Left renal pelvis (tissue), 4 donors: ENCODE data around the gene NOTUM. TPM values are rescaled to one million over a fixed set of nuclear protein-coding genes. Genes with fewer than 3 reads are reported as not detected.
"Not testable (repeated sequence)": the region's sequence is repeated elsewhere in the genome, so short reads cannot be mapped to it uniquely, and the experiment has no call there.

Source experiments
- DNase-seq, 4 donors: peaks; one replicate each; pipeline ENCODE4 v3.0.0-alpha.2; 2013; ENCODE audit warnings: low read depth in 4 of 4, low spot score in 3 of 4
- polyA plus RNA-seq, 4 donors: library from polyadenylated mRNA; unstranded; fragments of 120-200 nt; gene quantifications; one replicate each; pipeline ENCODE4 v1.2.1, GENCODE V29; 2013; ENCODE audit not compliant: insufficient read length in 4 of 4

Gene NOTUM
- polyA plus RNA-seq, 4 donors: 0.30 to 3.0 (median 2.4) TPM

DNA sequence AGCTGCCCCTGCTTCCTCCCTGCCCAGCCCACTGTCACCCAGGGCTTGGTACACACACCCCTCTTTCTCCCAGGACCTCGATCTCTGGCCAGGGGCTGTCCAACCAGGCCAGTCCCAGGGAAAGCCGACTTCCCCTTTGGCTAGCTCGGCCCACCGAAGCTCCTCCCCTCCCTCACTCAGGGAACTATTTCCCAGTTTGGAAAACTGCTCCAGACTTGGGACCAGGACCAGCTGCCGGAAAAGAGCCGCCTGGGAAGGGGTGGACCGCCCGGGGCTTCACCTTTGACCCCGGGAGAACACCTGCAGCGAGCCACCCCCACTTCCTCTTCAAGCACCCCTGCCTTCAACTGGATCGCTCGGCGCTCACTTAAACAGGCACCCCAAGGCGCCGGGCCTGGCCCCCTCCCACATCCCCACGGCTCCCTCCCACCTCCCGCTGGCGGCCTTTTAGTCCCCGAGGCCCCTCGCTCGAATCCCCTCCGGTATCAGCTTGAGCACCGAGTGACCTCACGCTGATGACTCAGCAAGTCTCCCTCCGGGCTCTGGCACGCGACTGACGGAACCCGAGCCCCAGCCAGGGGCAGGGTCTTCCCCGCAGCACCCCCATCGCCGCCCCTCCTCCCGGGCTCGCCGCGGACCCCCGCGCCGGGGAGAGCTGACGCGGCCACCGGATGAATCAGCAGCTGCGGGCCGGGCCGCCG is 34.4 kb downstream of the NOTUM start:
- DNase-seq: no peak

DNA sequence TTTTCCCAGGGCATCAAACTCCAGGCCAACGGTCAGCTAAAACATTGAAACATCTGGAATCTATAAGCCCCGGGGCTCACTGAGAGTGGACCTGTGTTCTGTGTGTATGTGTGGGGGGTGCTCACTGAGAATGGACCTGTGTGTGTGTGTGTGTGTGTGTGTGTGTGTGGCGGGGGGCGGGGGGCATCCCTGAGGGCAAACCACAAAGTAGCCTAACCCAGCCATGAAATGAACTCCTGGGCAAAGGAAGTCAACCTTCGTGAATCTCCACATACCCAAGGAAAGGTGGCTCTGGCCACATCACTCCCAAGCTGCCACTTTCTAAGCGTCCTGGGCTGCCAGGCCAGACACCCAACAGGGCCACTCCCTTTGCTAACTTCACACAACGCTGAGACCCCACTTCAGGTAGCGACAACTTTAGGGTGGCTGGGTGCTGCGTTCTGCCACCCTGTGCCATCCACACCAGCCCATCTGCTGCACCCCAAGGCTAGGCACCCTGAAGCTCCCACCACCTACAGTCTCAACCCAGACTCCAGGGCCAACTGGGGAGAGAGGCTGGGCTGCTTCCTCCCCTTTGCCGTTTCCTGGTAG is 35.0 kb downstream of the NOTUM start:
- DNase-seq: no peak

DNA sequence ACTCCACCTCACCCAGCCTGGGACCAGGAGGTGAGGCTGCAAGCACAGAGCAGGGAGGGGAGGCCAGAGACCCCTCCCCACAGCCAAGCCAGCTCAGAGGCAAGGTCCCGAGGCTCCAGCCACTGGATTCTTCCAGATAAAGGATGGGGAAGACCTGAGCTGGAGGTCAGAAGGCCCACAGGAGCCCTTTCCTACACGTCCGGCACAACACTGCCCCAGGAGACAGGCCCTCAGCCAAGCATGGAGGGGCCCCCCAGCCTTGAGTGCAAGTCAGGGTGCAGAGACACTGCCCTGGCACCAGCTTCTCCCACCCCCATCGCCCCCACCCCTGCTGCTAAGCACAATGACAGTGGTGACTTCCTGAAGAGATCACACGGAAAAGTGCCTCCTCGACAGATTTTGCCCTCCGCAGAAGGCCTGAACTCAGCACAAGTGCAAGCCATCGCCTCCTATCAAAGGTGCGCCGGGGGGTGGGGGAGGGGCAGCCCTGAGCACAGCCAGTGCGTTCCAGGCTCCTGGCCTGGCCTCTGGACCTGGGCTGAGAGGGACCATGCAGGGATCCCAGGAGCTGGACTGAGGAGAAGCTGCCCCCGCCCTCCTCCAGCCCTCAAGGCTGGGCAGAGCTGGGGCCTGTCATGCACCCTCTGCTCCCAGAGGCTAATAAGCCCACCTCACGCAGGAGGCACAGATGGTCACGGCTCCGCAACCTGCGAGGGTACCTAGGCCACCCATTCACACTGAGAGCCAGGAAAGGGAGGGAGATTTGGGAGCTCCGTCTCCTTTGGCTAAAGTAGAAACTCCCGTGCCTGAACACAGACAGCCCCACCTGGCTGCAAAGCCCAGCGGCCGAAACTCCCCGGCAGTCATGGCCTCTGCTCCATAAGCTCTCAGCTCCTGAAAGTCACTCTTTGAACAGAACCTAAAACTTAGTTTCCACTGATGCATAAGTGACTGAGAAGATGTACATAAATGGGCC is 36.1 kb downstream of the NOTUM start:
- DNase-seq: no peak

DNA sequence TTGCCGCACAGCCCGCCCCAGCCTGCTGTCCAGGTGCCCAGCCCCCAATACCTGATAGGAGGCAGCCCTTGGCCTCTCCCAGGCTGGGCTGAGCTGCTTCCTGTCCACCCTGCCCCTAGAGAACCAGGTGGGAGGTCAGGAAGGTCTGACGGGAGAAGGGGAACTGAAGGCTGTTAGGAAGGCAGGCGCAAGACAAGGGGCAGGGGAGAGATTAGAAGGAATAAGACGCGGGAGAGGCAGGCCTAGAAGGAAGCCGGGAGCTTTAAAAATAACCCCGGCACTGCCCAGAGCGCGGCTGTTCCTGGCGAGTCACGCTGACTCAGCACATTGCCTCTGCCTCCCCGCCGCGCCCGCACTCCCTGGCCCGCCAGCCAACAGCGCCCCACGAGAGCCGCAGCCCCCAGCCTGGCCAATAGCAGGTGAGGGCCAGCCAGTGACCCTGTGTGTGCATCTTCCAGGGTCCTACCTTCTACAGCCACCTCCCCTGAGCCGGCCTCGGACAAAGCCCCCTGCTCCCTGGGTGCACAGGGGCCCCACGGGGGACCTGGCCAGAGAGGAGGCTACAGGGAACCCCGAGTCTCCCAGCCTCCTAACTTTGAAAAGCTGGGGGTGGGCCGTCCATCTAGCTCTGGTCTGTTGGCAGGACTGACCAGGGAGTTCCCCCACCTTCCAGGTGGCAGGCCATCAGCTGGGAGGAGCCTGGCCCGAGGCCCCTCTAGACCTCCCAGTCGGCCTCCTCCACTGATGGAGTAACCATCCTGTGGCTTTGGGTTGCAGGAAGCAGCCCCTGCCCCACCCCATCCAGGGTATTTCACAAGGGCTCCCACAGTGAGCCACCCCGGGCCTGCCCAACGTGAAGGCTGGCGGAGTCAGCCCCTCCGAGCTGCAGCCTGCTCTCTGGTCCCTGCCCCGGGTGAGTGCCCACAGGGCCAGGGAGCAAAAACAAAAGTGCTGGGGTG is 37.4 kb downstream of the NOTUM start:
- DNase-seq: no peak

DNA sequence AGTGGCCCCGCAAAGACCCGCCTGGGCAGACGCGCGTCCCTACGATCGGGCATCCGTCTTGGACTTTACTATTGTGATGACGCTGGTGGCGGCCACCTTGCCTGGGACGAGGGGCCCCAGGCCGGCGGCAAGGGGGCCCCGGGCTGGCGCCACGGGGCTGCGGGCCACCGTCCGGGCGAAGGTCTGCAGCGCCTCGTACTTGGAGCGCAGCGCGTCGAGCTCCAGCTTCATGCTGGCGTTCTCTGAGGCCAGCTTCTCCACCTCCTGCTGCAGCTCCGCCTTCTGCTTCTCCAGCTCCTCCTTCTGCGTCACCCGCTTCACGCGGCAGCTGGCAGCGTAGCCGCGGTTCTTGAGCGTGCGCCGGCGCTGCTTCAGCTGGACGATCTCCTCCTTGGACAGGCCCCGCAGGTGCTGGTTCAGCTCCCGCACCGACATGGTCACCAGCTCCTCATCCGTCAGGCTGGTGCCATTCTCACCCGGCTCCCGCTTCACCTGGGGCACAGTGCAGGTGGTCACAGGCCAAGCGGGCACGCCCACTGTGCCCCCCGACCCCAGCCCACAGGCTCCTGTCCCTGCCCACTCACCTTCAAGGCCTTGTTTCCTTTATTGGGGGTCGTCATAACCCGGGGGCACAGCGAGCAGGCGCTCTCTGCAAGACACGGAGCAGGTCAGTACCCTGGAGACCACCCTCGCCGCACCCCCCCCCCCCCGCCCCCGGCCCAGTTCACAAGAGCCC is 38.3 kb downstream of the NOTUM start:
- no peak for DNase-seq

DNA sequence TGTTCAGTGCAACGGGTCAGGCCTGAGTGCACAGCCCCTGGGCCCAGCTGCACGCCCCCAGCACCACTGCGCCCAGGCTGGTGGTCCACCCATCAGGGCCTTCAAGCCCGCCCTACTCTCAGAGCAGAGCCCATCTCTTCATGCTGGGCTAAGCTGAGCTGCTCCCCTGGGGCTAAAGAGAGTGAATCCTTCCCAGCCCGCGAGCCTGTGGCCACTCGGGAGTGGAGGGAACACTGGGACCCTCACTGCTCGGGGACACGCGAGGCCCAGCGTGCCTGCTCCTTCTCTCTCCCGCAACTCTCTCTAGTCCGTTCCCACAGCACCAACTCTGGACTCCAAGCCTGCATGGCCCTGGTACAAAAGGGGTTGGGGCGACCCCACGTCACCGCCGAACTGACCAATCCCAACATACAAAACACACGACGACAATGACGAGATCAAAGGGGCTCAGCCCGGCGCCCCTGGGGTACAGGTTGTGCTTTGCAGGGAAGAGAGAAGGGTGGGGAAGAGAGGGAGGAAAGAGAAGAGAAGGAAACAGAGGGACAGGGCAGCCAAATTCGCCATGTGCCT is 38.9 kb downstream of the NOTUM start:
- no peak for DNase-seq

DNA sequence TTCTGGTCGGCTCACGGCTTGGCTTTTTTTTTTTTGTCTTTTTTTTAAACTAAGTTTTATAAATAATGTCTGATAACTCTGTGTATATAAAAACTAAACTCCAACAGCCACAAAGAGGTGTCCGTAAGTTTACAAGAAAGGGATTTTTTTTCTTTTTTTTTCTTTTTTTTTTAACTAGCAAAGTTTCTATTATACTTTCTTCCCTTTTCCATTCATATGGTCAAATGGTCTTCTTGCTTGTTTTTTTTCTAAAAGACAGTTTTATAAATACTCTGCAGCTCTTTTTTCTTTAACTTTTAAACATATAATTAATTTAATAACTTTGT is 39.5 kb downstream of the NOTUM start:
- no peak for DNase-seq

DNA sequence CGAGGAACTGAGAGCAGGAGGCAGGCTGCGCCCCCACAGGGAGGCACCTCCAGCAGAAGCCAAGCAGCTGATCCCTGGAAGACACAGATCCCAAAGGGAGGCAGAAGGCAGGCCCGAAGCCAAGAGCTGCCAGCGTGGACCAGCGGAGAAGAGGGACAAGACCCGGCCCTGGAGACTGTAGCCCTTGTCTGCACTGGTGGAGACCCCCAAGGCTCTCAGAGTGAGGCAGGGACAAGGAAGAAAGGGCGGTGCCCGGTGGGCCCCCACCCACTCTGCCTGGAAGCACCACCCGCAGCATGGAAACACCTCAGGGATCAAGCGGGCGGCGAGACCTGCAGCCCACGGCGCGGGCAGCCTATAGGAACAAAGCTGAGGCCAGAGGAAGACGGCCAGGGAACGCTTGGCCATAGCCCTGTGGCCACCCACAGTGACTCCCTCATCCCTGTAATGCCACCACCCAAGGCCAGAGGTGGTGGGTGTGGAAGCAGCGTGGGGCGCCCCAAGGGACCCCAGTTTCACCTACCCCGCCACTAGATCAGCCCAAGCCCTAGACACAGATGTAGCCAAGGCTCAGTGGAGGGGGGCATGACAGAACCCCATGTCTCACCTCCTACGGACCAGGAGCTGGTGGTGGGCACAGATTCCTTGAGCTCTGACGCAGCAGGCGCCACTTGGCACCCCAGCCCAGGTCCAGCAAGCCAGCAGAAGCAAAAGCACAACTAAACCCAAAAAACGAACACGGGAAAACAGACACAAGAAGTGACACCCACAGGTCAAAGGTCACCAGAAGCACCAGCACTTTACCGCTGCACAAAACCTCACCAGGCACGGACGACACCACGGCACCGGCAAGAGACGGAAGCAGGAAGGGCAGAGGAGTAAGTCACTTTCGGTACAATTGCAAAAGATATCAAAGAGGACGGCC is 40.1 kb downstream of the NOTUM start:
- DNase-seq: no peak

DNA sequence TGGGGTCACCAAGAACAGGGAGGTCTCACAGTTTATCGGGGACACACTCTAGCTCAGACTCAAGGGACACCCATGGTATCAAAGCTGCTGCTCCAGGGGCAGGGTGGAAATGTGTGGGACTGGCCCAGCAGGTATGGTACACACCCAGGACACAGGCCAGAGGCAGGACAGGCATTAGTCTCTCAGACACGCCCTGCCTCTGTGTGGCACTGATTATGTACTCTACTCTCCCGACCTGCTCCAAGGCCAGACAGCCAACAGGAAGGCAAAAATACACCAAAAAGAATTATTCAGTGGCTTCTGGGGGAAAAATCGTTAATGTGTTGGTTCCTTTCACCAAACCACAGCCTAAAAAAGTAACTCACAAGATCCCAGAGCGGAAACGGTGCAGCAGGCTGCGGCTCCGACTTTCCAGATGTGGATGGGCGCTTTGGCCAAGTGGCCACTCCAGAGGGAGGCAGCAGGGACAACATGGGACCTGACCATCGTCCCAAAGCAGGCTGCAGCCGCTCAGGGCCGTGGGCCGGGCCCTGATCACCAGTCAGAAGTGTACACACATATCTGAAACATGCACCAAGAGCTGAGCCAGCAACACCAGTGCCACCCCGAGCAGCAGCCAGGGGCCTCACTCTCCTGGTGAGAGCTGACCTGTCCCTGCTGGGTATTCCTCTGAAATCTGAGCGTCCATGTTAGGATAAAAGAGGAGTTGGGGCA is 42.0 kb downstream of the NOTUM start:
- DNase-seq: no peak

DNA sequence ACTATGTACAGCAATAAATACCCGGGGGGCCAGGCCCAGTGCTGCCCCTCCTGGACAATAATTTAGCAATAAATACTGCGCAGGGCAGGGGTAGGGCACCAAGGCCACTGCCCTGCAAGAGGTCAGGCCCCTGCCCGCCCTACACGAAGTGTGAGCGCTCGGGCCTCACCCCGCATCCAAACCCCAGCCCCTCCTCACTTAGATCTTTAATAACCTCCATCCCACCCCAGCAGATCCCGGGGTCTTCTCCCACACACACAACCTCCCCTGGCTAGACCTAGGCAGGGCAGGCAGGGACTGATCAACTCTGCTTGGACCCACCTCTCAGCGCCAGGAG is 42.7 kb downstream of the NOTUM start:
- not testable (repeated sequence) for DNase-seq

DNA sequence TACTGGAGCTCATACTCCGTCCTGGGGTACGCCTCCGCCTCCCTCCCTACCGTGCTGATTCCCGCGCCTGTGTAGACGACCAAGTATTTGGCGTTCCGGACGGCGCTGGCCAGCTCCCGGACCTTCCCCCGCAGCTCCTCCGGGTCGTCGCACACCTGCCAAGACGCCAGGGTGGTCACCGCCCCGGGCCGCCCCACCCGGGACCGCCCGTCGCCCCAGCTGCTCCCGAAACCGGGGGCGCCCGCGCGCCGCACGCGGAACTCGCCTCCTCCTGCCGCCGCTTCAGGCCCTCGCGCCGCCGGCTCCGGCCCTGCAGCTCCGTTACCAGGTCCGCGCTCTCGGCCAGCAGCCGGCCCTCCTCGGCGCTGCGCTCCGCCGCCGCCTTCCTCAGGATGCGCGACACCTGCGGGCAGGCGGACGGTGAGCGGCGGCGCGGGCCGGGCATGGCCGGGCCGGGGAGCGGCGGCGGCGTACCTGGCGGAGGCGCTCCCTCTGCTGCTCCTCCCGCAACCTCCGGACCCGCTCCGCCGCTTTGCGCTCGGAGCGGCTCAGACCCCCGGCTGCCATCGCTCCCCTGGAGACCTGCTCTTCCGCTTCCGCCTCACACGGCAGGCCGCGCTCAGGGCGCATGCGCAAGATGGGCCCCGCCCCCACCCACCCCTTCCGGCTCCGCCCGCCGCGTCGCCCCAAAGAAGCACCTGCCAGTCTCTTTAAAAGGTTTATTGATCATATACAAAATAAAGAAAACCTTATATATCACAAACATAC is 43.2 kb downstream of the NOTUM start, which contains the start of gene SIRT7:
Gene SIRT7 (minus strand): TSS at position 612 of the 768 bp plus-strand sequence. CDS start 45 bp downstream, at position 567.
- peak in 2 of 4 donors; percentile 57 to 66 for DNase-seq

DNA sequence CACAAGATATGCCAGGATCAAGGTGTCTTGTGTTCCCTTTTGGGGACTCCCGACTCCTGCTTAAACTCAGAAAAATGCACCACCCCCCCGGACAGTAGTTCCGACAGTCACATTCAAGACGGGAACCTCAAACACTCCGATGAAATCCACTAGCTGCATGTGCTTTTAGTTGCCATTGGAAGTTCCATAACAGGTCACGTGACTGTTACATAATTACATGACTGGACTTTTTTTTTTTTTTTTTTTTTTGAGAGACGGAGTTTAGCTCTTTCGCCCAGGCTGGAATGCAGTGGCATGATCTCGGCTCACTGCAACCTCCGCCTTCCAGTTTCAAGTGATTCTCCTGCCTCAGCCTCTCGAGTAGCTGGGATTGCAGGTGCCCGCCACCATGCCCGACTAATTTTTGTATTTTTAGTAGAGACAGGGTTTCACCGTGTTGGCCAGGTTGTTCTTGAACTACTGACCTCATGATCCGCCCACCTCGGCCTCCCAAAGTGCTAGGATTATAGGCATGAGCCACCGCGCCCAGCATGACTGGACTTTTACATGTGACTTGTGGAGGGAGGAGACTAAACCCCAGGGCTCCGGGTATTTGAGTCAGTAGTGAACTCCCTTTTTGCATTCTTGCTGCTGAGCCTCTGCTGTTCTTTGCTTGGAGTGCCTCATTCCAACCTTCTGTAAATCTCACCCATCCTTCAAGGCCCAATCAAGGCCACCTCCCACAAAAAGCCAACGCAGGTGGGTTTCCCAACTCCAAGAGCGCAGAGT is 44.6 kb downstream of the NOTUM start:
- no peak for DNase-seq

DNA sequence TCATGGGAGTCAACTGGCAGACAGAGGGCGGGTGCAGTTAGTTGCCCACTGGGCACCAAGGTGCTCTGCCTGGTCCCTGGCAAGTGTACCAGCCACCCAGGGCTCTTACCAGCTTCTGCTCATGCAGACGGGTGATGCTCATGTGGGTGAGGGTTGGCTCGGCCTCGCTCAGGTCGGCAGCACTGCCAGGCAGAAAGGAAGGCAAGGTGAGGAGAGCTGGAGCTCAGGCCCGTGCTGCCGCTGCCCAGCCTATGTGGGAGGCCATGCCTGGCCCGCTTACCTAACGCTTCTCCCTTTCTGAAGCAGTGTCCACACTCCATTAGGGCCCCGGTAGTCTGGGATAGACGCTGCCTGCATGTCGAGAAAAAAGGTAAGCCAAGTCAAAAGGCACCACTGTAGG is 45.7 kb downstream of the NOTUM start:
- no peak for DNase-seq

DNA sequence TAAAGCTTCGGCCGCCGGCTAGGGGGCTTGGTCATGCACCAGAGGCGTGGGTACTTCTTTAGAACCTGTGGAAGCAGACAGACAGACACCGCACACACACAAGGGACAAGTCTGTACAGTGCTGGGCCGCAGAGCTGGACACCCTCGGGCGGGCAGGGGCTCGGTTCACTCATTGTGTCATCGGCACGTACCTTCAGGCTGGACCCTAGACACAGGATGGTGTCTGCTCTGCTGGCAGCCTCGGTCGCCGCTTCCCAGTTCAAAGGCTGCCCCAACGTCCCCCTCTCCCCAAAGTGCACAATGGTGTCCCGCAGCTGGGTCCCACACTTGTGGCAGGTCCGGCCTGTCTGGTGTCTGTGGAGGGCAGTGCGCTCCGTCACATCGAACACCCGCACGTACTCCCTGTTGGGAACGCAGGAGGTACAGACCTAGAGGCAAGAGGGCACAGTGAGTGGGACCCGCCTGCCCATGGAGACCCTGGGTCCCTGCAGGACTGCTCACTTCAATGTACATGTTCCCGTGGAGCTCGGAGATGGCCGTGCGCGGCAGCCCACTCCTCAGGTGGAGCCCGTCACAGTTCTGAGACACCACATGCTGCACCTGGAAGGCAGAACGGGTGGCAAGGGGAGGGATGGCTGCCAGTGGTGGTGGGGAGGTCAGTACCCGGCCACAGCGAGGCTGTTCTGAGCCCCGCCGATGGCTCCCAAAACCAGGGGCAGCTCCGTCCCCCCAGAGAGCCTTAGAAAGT is 46.7 kb downstream of the NOTUM start:
- DNase-seq: no peak

DNA sequence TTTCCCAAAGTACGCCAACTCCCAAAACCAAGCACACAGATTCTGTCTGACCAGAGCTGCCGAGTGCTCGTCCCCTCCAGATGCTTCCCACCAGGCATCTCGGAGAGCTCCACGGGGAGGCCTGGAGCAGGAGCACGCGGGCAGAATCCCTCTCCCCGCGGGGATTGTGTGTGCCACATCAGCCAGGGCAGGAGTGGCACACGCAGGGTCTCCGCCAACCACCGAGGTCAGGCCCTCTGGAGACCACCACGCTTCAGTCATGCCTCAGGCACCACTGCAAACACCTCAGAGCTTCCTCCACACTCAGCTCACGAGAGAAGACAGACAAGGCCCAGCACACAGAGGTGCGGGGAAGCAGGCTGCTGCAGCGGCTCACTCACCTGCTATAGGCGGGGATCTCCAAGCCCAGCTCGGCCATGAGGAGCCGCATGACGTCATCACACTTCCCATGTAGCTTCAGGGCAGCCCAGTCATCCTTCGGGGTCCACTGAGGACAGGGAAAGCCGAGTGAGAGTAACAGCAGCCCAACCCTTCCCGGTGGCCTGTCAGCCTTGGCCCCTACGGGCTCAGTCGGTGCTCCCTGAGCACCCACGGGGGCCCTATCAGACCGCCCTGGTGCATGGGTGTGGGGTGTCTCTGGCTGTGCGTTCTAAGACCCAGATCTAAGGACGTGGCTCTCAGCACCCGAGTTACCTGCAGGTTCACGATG is 47.4 kb downstream of the NOTUM start:
- no peak for DNase-seq
